ENCODE data around the gene KCNN3.

KCNN3 gene

GRCh38 chr1:154799188-154799587, 70.9 kb downstream of the KCNN3 start:
- H2AFZ ChIP-seq (ENCODE audit: low read length): no peak overlapping the region
- H4K20me1 ChIP-seq (ENCODE audit: insufficient read depth, low read length): no peaks in the 10 kb centered on the region
- no peak overlapping the region for H3K9ac ChIP-seq (ENCODE audit: low read length)
- no peak overlapping the region for H3K4me3 ChIP-seq (ENCODE audit: low read length)
- H3K79me2 ChIP-seq (ENCODE audit: low read length): peaks cover 65% of the 10 kb centered on the region
- no peaks in the 10 kb centered on the region for H3K36me3 ChIP-seq (replicated peaks; ENCODE audit: insufficient read depth, low read length)
- H3K27me3 ChIP-seq (replicated peaks; ENCODE audit: insufficient read depth, low read length): no peaks in the 10 kb centered on the region
- H3K4me2 ChIP-seq (ENCODE audit: low read depth, low read length): no peak overlapping the region
- H3K9me2 ChIP-seq (replicated peaks; ENCODE audit: insufficient read depth, low read length): no peaks in the 10 kb centered on the region
- no peaks in the 10 kb centered on the region for H3K4me1 ChIP-seq (ENCODE audit: low read length)
- H3K27ac ChIP-seq (ENCODE audit: low read length): no peak overlapping the region
- no peaks in the 10 kb centered on the region for H3K9me3 ChIP-seq (replicated peaks; ENCODE audit: insufficient read depth, low read length)
- DNase-seq: no peak
- TF ChIP-seq EZH2 (optimal IDR thresholded peaks at IDR 0.05; ENCODE audit: low read depth, low read length): no peak
- TF ChIP-seq EZH2phosphoT487 (IDR thresholded peaks at IDR 0.05; ENCODE audit: low read length): no peak
- TF ChIP-seq CTCF (IDR thresholded peaks at IDR 0.05; ENCODE audit: low read length): no peak
- H3F3A ChIP-seq (ENCODE audit: insufficient read depth, low read length): no peaks in the 10 kb centered on the region

DNA sequence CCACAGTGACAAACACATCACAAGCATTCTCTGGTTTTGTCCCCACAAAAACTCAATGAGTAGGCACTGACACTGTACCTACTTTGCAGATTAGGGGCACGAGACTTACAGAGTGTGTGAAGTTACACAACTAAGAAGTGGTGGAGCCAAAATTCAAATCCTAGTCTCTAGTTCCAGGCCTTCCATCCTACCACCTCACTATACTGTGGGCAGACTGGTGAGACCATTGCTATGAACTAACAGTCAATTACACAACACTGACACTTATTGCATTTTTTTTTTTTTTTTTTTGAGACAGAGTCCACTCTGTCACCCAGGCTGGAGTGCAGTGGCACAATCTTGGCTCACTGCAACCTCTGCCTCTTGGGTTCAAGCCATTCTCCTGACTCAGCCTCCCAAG, 71.4 kb downstream of the KCNN3 start:
- peaks cover 4% of the 10 kb centered on the region for H3K4me1 ChIP-seq (ENCODE audit: low read length)
- no peak overlapping the region for H2AFZ ChIP-seq (ENCODE audit: low read length)
- H3K79me2 ChIP-seq (ENCODE audit: low read length): peaks cover 64% of the 10 kb centered on the region
- no peak overlapping the region for H3K4me3 ChIP-seq (ENCODE audit: low read length)
- no peak overlapping the region for H3K9ac ChIP-seq (ENCODE audit: low read length)
- H3K9me3 ChIP-seq (replicated peaks; ENCODE audit: insufficient read depth, low read length): no peaks in the 10 kb centered on the region
- no peak overlapping the region for H3K27ac ChIP-seq (ENCODE audit: low read length)
- H3K9me2 ChIP-seq (replicated peaks; ENCODE audit: insufficient read depth, low read length): no peaks in the 10 kb centered on the region
- no peak for DNase-seq
- H3K36me3 ChIP-seq (replicated peaks; ENCODE audit: insufficient read depth, low read length): no peaks in the 10 kb centered on the region
- H3K4me2 ChIP-seq (ENCODE audit: low read depth, low read length): no peak overlapping the region
- TF ChIP-seq EZH2 (optimal IDR thresholded peaks at IDR 0.05; ENCODE audit: low read depth, low read length) (no peak), EZH2phosphoT487 (IDR thresholded peaks at IDR 0.05; ENCODE audit: low read length) (no peak), CTCF (IDR thresholded peaks at IDR 0.05; ENCODE audit: low read length) (no peak)
- H3F3A ChIP-seq (ENCODE audit: insufficient read depth, low read length): no peaks in the 10 kb centered on the region
- H4K20me1 ChIP-seq (ENCODE audit: insufficient read depth, low read length): no peaks in the 10 kb centered on the region
- H3K27me3 ChIP-seq (replicated peaks; ENCODE audit: insufficient read depth, low read length): no peaks in the 10 kb centered on the region

GRCh38 chr1:154797175-154797574, 72.9 kb downstream of the KCNN3 start:
- Histone ChIP-seq H2AFZ (ENCODE audit: low read length) (no peak overlapping the region), H3K9me2 (replicated peaks; ENCODE audit: insufficient read depth, low read length) (no peaks in the 10 kb centered on the region), H3K79me2 (ENCODE audit: low read length) (peaks cover 57% of the 10 kb centered on the region; the same call in 1 of the 2 replicates), H3K9ac (ENCODE audit: low read length) (no peak overlapping the region), H3K27me3 (replicated peaks; ENCODE audit: insufficient read depth, low read length) (no peaks in the 10 kb centered on the region), H3K4me3 (ENCODE audit: low read length) (no peak overlapping the region), H3K4me1 (ENCODE audit: low read length) (peaks cover 18% of the 10 kb centered on the region), H3K9me3 (replicated peaks; ENCODE audit: insufficient read depth, low read length) (no peaks in the 10 kb centered on the region), H3K36me3 (replicated peaks; ENCODE audit: insufficient read depth, low read length) (no peaks in the 10 kb centered on the region), H3K4me2 (ENCODE audit: low read depth, low read length) (no peak overlapping the region), H3F3A (ENCODE audit: insufficient read depth, low read length) (peaks cover 12% of the 10 kb centered on the region), H4K20me1 (ENCODE audit: insufficient read depth, low read length) (no peaks in the 10 kb centered on the region), H3K27ac (ENCODE audit: low read length) (no peak overlapping the region)
- no peak for DNase-seq
- TF ChIP-seq EZH2 (optimal IDR thresholded peaks at IDR 0.05; ENCODE audit: low read depth, low read length) (no peak), EZH2phosphoT487 (IDR thresholded peaks at IDR 0.05; ENCODE audit: low read length) (no peak), CTCF (IDR thresholded peaks at IDR 0.05; ENCODE audit: low read length) (no peak)
